SK-N-SH treated with all-trans-retinoic acid at 6 μM for 48 hours (cell line): Measurements from ENCODE around the gene ZNF488.

Experiments used
- ATAC-seq: fragments of 200-7000 bp; cut with Tn5 transposase; 3 replicates; pipeline ENCODE4 v1.9.1; 2020; ENCODE audit warnings: mild to moderate bottlenecking, moderate library complexity
- ARNTL ChIP-seq: fragments of 450-650 bp; formaldehyde crosslinking; IDR thresholded peaks from 2 replicates; pipeline ENCODE4 v1.5.0; 2020; ENCODE audit warnings: low read depth, mild to moderate bottlenecking, moderate library complexity, borderline replicate concordance
- BACH2 ChIP-seq: fragments of 250-450 bp; sonication (Bioruptor Pico); IDR thresholded peaks from 2 replicates; pipeline ENCODE4 v1.9.0; 2021; ENCODE audit warnings: mild to moderate bottlenecking, borderline replicate concordance
- CREB5 ChIP-seq: fragments of 250-450 bp; sonication (Bioruptor Pico); IDR thresholded peaks from 2 replicates; pipeline ENCODE4 v1.5.1; 2020; ENCODE audit warnings: low read depth, mild to moderate bottlenecking, moderate library complexity
- CSDC2 ChIP-seq: fragments of 250-450 bp; sonication (Bioruptor Pico); IDR thresholded peaks from 2 replicates; pipeline ENCODE4 v1.5.0; 2020; ENCODE audit warnings: mild to moderate bottlenecking, moderate library complexity
- GLIS3 ChIP-seq: fragments of 250-450 bp; sonication (Bioruptor Pico); IDR thresholded peaks from 2 replicates; pipeline ENCODE4 v1.5.0; 2020; ENCODE audit warnings: mild to moderate bottlenecking, moderate library complexity
- ISL1 ChIP-seq: fragments of 250-450 bp; sonication (Bioruptor Pico); IDR thresholded peaks from 2 replicates; pipeline ENCODE4 v2.1.2; 2022; ENCODE audit warnings: mild to moderate bottlenecking, moderate library complexity
- OSR1 ChIP-seq: fragments of 250-450 bp; sonication (Bioruptor Pico); IDR thresholded peaks from 2 replicates; pipeline ENCODE4 v1.8.0; 2022; ENCODE audit warnings: moderate library complexity, mild to moderate bottlenecking, inconsistent platforms
- POU6F1 ChIP-seq: fragments of 250-450 bp; sonication (Bioruptor Pico); IDR thresholded peaks from 2 replicates; pipeline ENCODE4 v1.8.0; 2021; ENCODE audit warnings: low read depth, mild to moderate bottlenecking, moderate library complexity, borderline replicate concordance
- PPARA ChIP-seq: fragments of 250-450 bp; sonication (Bioruptor Pico); IDR thresholded peaks from 2 replicates; pipeline ENCODE4 v1.5.0; 2020; ENCODE audit warnings: mild to moderate bottlenecking, borderline replicate concordance
- RARB ChIP-seq: fragments of 250-450 bp; sonication (Bioruptor Pico); IDR thresholded peaks from 2 replicates; pipeline ENCODE4 v1.8.0; 2021; ENCODE audit warnings: mild to moderate bottlenecking, moderate library complexity
- SNAI2 ChIP-seq: fragments of 250-450 bp; sonication (Bioruptor Pico); IDR thresholded peaks from 2 replicates; pipeline ENCODE4 v1.5.0; 2020; ENCODE audit warnings: mild to moderate bottlenecking, moderate library complexity
- TCF4 ChIP-seq: fragments of 250-450 bp; sonication (Bioruptor Pico); IDR thresholded peaks from 2 replicates; pipeline ENCODE4 v1.8.0; 2021; ENCODE audit warnings: mild to moderate bottlenecking, moderate library complexity, borderline replicate concordance
- TOX ChIP-seq: fragments of 250-450 bp; sonication (Bioruptor Pico); IDR thresholded peaks from 2 replicates; pipeline ENCODE4 v1.8.0; 2021; ENCODE audit warnings: mild to moderate bottlenecking, moderate library complexity, borderline replicate concordance
- TSHZ2 ChIP-seq: fragments of 250-450 bp; sonication (Bioruptor Pico); IDR thresholded peaks from 2 replicates; pipeline ENCODE4 v1.5.0; 2020; ENCODE audit warnings: mild to moderate bottlenecking, moderate library complexity
- ZFP3 ChIP-seq: fragments of 250-450 bp; sonication (Bioruptor Pico); IDR thresholded peaks from 2 replicates; pipeline ENCODE4 v1.5.0; 2020; ENCODE audit warnings: mild to moderate bottlenecking, moderate library complexity
- ZFP30 ChIP-seq: fragments of 450-650 bp; formaldehyde crosslinking; IDR thresholded peaks from 2 replicates; pipeline ENCODE4 v1.5.0; 2022; ENCODE audit warnings: mild to moderate bottlenecking, moderate library complexity
- ZNF565 ChIP-seq: fragments of 450-650 bp; formaldehyde crosslinking; conservative IDR thresholded peaks from 2 replicates; pipeline ENCODE4 v1.5.0; 2020; ENCODE audit warnings: low read depth, mild to moderate bottlenecking, moderate library complexity
- ZNF70 ChIP-seq: fragments of 450-650 bp; formaldehyde crosslinking; IDR thresholded peaks from 2 replicates; pipeline ENCODE4 v1.5.0; 2020; ENCODE audit warnings: mild to moderate bottlenecking, moderate library complexity
- ZNF8 ChIP-seq: fragments of 450-650 bp; formaldehyde crosslinking; IDR thresholded peaks from 2 replicates; pipeline ENCODE4 v1.5.0; 2020; ENCODE audit warnings: mild to moderate bottlenecking, moderate library complexity
- TF ChIP-seq, protein P1 (sequence below): fragments of 250-450 bp; sonication (Bioruptor Pico); IDR thresholded peaks from 2 replicates; pipeline ENCODE4 v1.5.1; 2021; ENCODE audit warnings: mild to moderate bottlenecking, moderate library complexity

Gene ZNF488

GRCh38 chr10:47404446-47404845 is 20.4 kb upstream of the ZNF488 start:
- no peak for ATAC-seq
- TF ChIP-seq TSHZ2 (no peak), BACH2 (CRISPR knock-in tag) (no peak), CSDC2 (no peak)
- TF ChIP-seq, protein P1, sequence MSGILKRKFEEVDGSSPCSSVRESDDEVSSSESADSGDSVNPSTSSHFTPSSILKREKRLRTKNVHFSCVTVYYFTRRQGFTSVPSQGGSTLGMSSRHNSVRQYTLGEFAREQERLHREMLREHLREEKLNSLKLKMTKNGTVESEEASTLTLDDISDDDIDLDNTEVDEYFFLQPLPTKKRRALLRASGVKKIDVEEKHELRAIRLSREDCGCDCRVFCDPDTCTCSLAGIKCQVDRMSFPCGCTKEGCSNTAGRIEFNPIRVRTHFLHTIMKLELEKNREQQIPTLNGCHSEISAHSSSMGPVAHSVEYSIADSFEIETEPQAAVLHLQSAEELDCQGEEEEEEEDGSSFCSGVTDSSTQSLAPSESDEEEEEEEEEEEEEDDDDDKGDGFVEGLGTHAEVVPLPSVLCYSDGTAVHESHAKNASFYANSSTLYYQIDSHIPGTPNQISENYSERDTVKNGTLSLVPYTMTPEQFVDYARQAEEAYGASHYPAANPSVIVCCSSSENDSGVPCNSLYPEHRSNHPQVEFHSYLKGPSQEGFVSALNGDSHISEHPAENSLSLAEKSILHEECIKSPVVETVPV (CRISPR knock-in tag) = no peak

GRCh38 chr10:47403446-47404318 is 19.6 kb upstream of the ZNF488 start:
- ATAC-seq = peak; percentile 33
- TF ChIP-seq ZNF565 (CRISPR knock-in tag) (no peak), TOX (CRISPR knock-in tag) (no peak), GLIS3 (CRISPR knock-in tag) (no peak), ZFP3 (CRISPR knock-in tag) (no peak), SNAI2 (no peak), ARNTL (CRISPR knock-in tag) (no peak), OSR1 (CRISPR knock-in tag) (no peak), ZNF70 (CRISPR knock-in tag) (no peak), CREB5 (no peak), PPARA (no peak), ISL1 (CRISPR knock-in tag) (no peak), RARB (CRISPR knock-in tag) (no peak), ZFP30 (no peak), ZNF8 (CRISPR knock-in tag) (no peak), TCF4 (CRISPR knock-in tag) (no peak), POU6F1 (no peak), BACH2 (CRISPR knock-in tag) (no peak)

DNA sequence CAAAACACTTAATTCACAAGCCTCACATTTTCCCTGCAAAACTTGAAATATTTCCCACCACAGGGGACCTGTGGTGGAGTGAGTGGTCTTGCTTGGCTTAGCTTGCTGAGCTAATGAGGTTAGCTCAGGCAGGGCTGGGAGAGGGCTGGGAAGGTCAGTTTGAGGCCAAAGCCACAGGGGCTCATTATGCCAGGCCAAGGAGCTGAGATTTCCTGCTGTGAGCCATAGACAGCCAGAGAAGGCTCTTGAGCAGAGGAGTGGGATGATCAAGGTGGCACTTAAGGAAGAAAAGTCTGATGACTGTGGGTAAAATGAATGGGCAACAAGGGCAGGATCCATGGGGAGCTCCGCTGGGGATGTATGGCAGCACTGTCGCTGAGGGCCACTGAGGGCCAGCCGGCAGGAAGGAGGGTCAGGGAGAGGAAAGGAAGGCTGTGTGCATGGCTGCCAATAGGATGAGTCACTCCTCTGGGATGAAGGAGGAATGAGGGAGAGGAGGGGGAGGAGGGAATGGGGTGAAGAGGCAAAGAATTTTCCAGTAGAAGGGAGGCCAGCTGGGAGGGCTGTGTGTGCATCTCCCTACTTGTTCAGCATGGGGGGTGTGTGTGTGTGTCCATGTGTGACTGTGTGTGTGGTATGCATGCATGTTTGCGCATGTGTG is 18.7 kb upstream of the ZNF488 start:
- no peak for TF ChIP-seq ZFP3 (CRISPR knock-in tag)
- TF ChIP-seq, protein P1 (CRISPR knock-in tag) = no peak
- no peak for TF ChIP-seq ARNTL (CRISPR knock-in tag)
- no peak for TF ChIP-seq ZNF8 (CRISPR knock-in tag)
- ATAC-seq = peak; percentile 88
